ENCODE measurements around the gene CELF3. TPM values are rescaled to one million over a fixed set of nuclear protein-coding genes. Genes with fewer than 3 reads are reported as not detected.

The CELF3 gene
- total and polyA plus RNA-seq, 2 of the 13 experiments (the other 11 are each of a cell fraction or from before 2014, with no cell fraction given) = not detected

GRCh38 chr1:151762941-151763921 lies 46.6 kb upstream of the CELF3 start, which contains the start of gene MRPL9 (continued):
- TF ChIP-seq, protein P1, sequence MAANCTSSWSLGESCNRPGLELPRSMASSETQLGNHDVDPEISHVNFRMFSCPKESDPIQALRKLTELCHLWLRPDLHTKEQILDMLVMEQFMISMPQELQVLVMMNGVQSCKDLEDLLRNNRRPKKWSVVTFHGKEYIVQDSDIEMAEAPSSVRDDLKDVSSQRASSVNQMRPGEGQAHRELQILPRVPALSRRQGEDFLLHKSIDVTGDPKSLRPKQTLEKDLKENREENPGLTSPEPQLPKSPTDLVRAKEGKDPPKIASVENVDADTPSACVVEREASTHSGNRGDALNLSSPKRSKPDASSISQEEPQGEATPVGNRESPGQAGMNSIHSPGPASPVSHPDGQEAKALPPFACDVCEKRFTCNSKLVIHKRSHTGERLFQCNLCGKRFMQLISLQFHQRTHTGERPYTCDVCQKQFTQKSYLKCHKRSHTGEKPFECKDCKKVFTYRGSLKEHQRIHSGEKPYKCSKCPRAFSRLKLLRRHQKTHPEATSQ (CRISPR knock-in tag; IDR thresholded peaks at IDR 0.05; ENCODE audit: borderline replicate concordance) = peak; percentile 67; the same call in 1 of the 2 replicates
- TF ChIP-seq RBFOX2 (IDR thresholded peaks at IDR 0.05; ENCODE audit: low read depth, low read length) (peak; percentile 95), PLSCR1 (CRISPR knock-in tag; IDR thresholded peaks at IDR 0.05; ENCODE audit: borderline replicate concordance) (no peak), SAFB2 (CRISPR knock-in tag; IDR thresholded peaks at IDR 0.05; ENCODE audit: borderline replicate concordance, low read depth) (peak; percentile 87), DMAP1 (CRISPR knock-in tag; IDR thresholded peaks at IDR 0.05) (peak; percentile 52; the same call in 1 of the 2 replicates), NR2F2 (IDR thresholded peaks at IDR 0.05; ENCODE audit: borderline replicate concordance, low read depth) (no peak; the same call in 1 of the 2 replicates), ZNF441 (CRISPR knock-in tag; IDR thresholded peaks at IDR 0.05; ENCODE audit: borderline replicate concordance) (peak; percentile 56; the same call in 1 of the 2 replicates), ZNF564 (CRISPR knock-in tag; IDR thresholded peaks at IDR 0.05) (no peak; the same call in 1 of the 2 replicates), PHB2 (IDR thresholded peaks at IDR 0.05; ENCODE audit: partially characterized antibody) (no peak), DZIP1 (CRISPR knock-in tag; IDR thresholded peaks at IDR 0.05) (no peak), KLF11 (CRISPR knock-in tag; IDR thresholded peaks at IDR 0.05) (no peak), THAP11 (CRISPR knock-in tag; IDR thresholded peaks at IDR 0.05) (peak; percentile 92), HNRNPH1 (optimal IDR thresholded peaks at IDR 0.05; ENCODE audit: low read depth, low read length) (no peak), ZBTB1 (CRISPR knock-in tag; IDR thresholded peaks at IDR 0.05; ENCODE audit: borderline replicate concordance) (no peak), NONO (IDR thresholded peaks at IDR 0.05) (no peak), NONO (CRISPR knock-in tag; conservative IDR thresholded peaks at IDR 0.05) (peak; percentile 78), SMARCC2 (IDR thresholded peaks at IDR 0.05) (no peak), NR2C2 (CRISPR knock-in tag; IDR thresholded peaks at IDR 0.05; ENCODE audit: borderline replicate concordance) (peak; percentile 69; the same call in 1 of the 2 replicates)
- TF ChIP-seq, protein P2, sequence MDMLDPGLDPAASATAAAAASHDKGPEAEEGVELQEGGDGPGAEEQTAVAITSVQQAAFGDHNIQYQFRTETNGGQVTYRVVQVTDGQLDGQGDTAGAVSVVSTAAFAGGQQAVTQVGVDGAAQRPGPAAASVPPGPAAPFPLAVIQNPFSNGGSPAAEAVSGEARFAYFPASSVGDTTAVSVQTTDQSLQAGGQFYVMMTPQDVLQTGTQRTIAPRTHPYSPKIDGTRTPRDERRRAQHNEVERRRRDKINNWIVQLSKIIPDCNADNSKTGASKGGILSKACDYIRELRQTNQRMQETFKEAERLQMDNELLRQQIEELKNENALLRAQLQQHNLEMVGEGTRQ (IDR thresholded peaks at IDR 0.05; ENCODE audit: low read depth, low read length) = no peak
- TF ChIP-seq, protein P2 (CRISPR knock-in tag; IDR thresholded peaks at IDR 0.05; ENCODE audit: borderline replicate concordance) = no peak
- TF ChIP-seq, protein P3, sequence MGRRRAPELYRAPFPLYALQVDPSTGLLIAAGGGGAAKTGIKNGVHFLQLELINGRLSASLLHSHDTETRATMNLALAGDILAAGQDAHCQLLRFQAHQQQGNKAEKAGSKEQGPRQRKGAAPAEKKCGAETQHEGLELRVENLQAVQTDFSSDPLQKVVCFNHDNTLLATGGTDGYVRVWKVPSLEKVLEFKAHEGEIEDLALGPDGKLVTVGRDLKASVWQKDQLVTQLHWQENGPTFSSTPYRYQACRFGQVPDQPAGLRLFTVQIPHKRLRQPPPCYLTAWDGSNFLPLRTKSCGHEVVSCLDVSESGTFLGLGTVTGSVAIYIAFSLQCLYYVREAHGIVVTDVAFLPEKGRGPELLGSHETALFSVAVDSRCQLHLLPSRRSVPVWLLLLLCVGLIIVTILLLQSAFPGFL (CRISPR knock-in tag; IDR thresholded peaks at IDR 0.05) = no peak
